H9 (cell line): ENCODE results near the gene PRSS16. TPM values are rescaled to one million over a fixed set of nuclear protein-coding genes. Genes with fewer than 3 reads are reported as not detected.
A peak's percentile ranks its signal among the peaks of the same experiment; 100 is the strongest.

Source experiments
- DNase-seq: peaks from one replicate; pipeline ENCODE4 v3.0.0-alpha.2; 2017
- H2AFZ ChIP-seq: one replicate; pipeline ENCODE4 v1.6.1; 2013; ENCODE audit warnings: mild to moderate bottlenecking, low read length, control low read depth, moderate library complexity
- H2AK5ac ChIP-seq: 2 replicates; pipeline ENCODE4 v1.6.1; 2013; ENCODE audit warnings: low read length, control low read depth, mixed read lengths; ENCODE audit not compliant: insufficient read length
- H2BK120ac ChIP-seq: one replicate; pipeline ENCODE4 v1.6.1; 2013; ENCODE audit warnings: low read depth, mild to moderate bottlenecking, low read length, control low read depth, inconsistent platforms; ENCODE audit not compliant: poor library complexity, severe bottlenecking
- H2BK12ac ChIP-seq: 2 replicates; pipeline ENCODE4 v1.6.1; 2013; ENCODE audit warnings: low read length, control low read depth, mixed read lengths, low read depth; ENCODE audit not compliant: insufficient read length
- H2BK15ac ChIP-seq: 2 replicates; pipeline ENCODE4 v1.6.1; 2013; ENCODE audit warnings: low read depth, low read length, control low read depth
- H2BK20ac ChIP-seq: one replicate; pipeline ENCODE4 v1.6.1; 2013; ENCODE audit warnings: low read depth, mild to moderate bottlenecking, low read length, control low read depth, inconsistent platforms; ENCODE audit not compliant: poor library complexity, severe bottlenecking
- H2BK5ac ChIP-seq: 2 replicates; pipeline ENCODE4 v1.6.1; 2013; ENCODE audit warnings: low read length, control low read depth, mixed read lengths; ENCODE audit not compliant: insufficient read length
- H3K14ac ChIP-seq: 2 replicates; pipeline ENCODE4 v1.6.1; 2013; ENCODE audit warnings: low read length, control low read depth; ENCODE audit not compliant: insufficient read depth
- H3K18ac ChIP-seq: 2 replicates; pipeline ENCODE4 v1.6.1; 2013; ENCODE audit warnings: low read depth, mild to moderate bottlenecking, mixed read lengths, low read length, control low read depth; ENCODE audit not compliant: insufficient read length
- H3K23ac ChIP-seq: 2 replicates; pipeline ENCODE4 v1.6.1; 2013; ENCODE audit warnings: low read length, control low read depth, mixed read lengths, low read depth; ENCODE audit not compliant: insufficient read length
- H3K23me2 ChIP-seq: 2 replicates; pipeline ENCODE4 v1.6.1; 2013; ENCODE audit warnings: low read depth, mild to moderate bottlenecking, mixed read lengths, low read length, control low read depth; ENCODE audit not compliant: insufficient read length, poor library complexity, severe bottlenecking
- H3K27ac ChIP-seq: 2 replicates; pipeline ENCODE4 v1.5.1; 2013; ENCODE audit warnings: low read length, control low read depth, mixed read lengths, low read depth; ENCODE audit not compliant: insufficient read length
- H3K27me3 ChIP-seq: 2 replicates; pipeline ENCODE4 v1.6.1; 2013; ENCODE audit warnings: low read length, control low read depth, inconsistent platforms; ENCODE audit not compliant: insufficient read depth
- H3K4ac ChIP-seq: 2 replicates; pipeline ENCODE4 v1.6.1; 2013; ENCODE audit warnings: low read depth, mild to moderate bottlenecking, control low read depth, inconsistent platforms, low read length, moderate library complexity
- H3K4me1 ChIP-seq: 2 replicates; pipeline ENCODE4 v1.6.1; 2013; ENCODE audit warnings: low read length, control low read depth, inconsistent platforms; ENCODE audit not compliant: insufficient read depth
- H3K4me2 ChIP-seq: 2 replicates; pipeline ENCODE4 v1.6.1; 2013; ENCODE audit warnings: low read length, control low read depth, mixed read lengths; ENCODE audit not compliant: insufficient read length, insufficient read depth
- H3K56ac ChIP-seq: 2 replicates; pipeline ENCODE4 v1.6.1; 2013; ENCODE audit warnings: low read depth, mild to moderate bottlenecking, mixed read lengths, low read length, control low read depth; ENCODE audit not compliant: insufficient read length
- H3K79me1 ChIP-seq: 2 replicates; pipeline ENCODE4 v1.6.1; 2013; ENCODE audit warnings: low read depth, mild to moderate bottlenecking, moderate library complexity, low read length, control low read depth, inconsistent platforms; ENCODE audit not compliant: insufficient read depth, poor library complexity, severe bottlenecking
- H3K79me2 ChIP-seq: 2 replicates; pipeline ENCODE4 v1.6.1; 2013; ENCODE audit warnings: low read length, control low read depth, inconsistent platforms; ENCODE audit not compliant: insufficient read depth
- H3K9ac ChIP-seq: 2 replicates; pipeline ENCODE4 v1.6.1; 2013; ENCODE audit warnings: low read length, control low read depth, mixed read lengths; ENCODE audit not compliant: insufficient read length; ENCODE audit errors: extremely low read depth
- H3K9me3 ChIP-seq: one replicate; pipeline ENCODE4 v1.6.1; 2013; ENCODE audit warnings: low read depth, low read length, inconsistent platforms; ENCODE audit not compliant: control insufficient read depth
- H3T11ph ChIP-seq: one replicate; pipeline ENCODE4 v1.6.1; 2013; ENCODE audit warnings: mild to moderate bottlenecking, low read length, control low read depth, inconsistent platforms
- H4K20me1 ChIP-seq: one replicate; pipeline ENCODE4 v1.6.1; 2013; ENCODE audit not compliant: control insufficient read depth, insufficient read length, insufficient read depth
- H4K5ac ChIP-seq: 2 replicates; pipeline ENCODE4 v1.6.1; 2013; ENCODE audit warnings: low read depth, mild to moderate bottlenecking, mixed read lengths, low read length, control low read depth; ENCODE audit not compliant: insufficient read length
- H4K8ac ChIP-seq: replicated peaks from 2 replicates; pipeline ENCODE4 v1.6.1; 2013; ENCODE audit warnings: low read length, control low read depth, mixed read lengths, low read depth; ENCODE audit not compliant: insufficient read length
- H4K91ac ChIP-seq: 2 replicates; pipeline ENCODE4 v1.6.1; 2013; ENCODE audit warnings: low read depth, mild to moderate bottlenecking, moderate library complexity, mixed read lengths, low read length, control low read depth; ENCODE audit not compliant: insufficient read length
- H3K27ac Mint-ChIP-seq, 3 experiments: 2 replicates in 2 of 3; 3 replicates in 1 of 3; pipeline ENCODE4 v1.8.0; 2020 to 2021; ENCODE audit warnings: mixed read lengths in 3 of 3, mild to moderate bottlenecking in 1 of 3, moderate library complexity in 1 of 3
- H3K27me3 Mint-ChIP-seq: 2 replicates; pipeline ENCODE4 v1.8.0; 2021; ENCODE audit warnings: low read depth, mild to moderate bottlenecking, moderate library complexity, mixed read lengths
- H3K36me3 Mint-ChIP-seq, 3 experiments: 2 replicates in 2 of 3; 3 replicates in 1 of 3; pipeline ENCODE4 v1.8.0; 2020 to 2021; ENCODE audit warnings: low read depth in 3 of 3, mixed read lengths in 3 of 3; ENCODE audit not compliant: insufficient read depth in 1 of 3
- H3K4me1 Mint-ChIP-seq, 2 experiments: 2 replicates each; pipeline ENCODE4 v1.8.0; 2020; ENCODE audit warnings: mixed read lengths in 2 of 2
- H3K4me3 Mint-ChIP-seq, 2 experiments: 2 replicates in 1 of 2; 3 replicates in 1 of 2; pipeline ENCODE4 v1.8.0; 2020 to 2021; ENCODE audit warnings: mild to moderate bottlenecking in 2 of 2, mixed read lengths in 2 of 2, moderate library complexity in 1 of 2
- H3K9me3 Mint-ChIP-seq, 2 experiments: 2 replicates in 1 of 2; 3 replicates in 1 of 2; pipeline ENCODE4 v1.8.0; 2020; ENCODE audit warnings: mild to moderate bottlenecking in 2 of 2, mixed read lengths in 2 of 2, moderate library complexity in 1 of 2
- CTCF ChIP-seq: fragments of 200-600 bp; sonication (generic); conservative IDR thresholded peaks from 3 replicates; pipeline ENCODE4 v1.8.0; 2021; ENCODE audit warnings: antibody characterized with exemption, mild to moderate bottlenecking
- WGBS: extraction: QIAGEN DNeasy Blood & Tissue Kit; methylation state at CpG from one replicate; pipeline ENCODE4 v1.1.7; 2013; ENCODE audit warnings: missing lambda C conversion rate, low lambda C conversion rate, mixed read lengths; ENCODE audit not compliant: insufficient read length; ENCODE audit errors: extremely low coverage; 5-methylcytosine and 5-hydroxymethylcytosine counted together
- total RNA-seq: library from RNA; stranded (reverse); gene quantifications from 2 replicates; pipeline ENCODE4 v1.2.1, GENCODE V29; 2021

The PRSS16 gene
- total RNA-seq, 1 experiment from 2014 or later = 14.8 TPM

- no peak overlapping the region for H3K4me2 ChIP-seq
- no peak overlapping the region for H3K27ac Mint-ChIP-seq
- no peak overlapping the region for H4K8ac ChIP-seq
- no peaks in the 10 kb centered on the region for H4K20me1 ChIP-seq
- no peak overlapping the region for H4K5ac ChIP-seq
- no peak overlapping the region for H2BK5ac ChIP-seq
- H3K4me1 Mint-ChIP-seq = peaks cover 2% of the 10 kb centered on the region in 2 experiments; a peak in 3 of 4 replicates
- no peaks in the 10 kb centered on the region for H3K79me1 ChIP-seq
- 0 out of 5 replicates have a peak, but pooled peaks cover 0 to 2% of the 10 kb centered on the region in 2 experiments for H3K9me3 Mint-ChIP-seq
- H3K14ac ChIP-seq = no peak overlapping the region
- H2BK20ac ChIP-seq = no peak overlapping the region
- no peak overlapping the region for H3T11ph ChIP-seq
- H3K36me3 Mint-ChIP-seq = no peaks in the 10 kb centered on the region
- H3K9me3 ChIP-seq = no peaks in the 10 kb centered on the region
- no peak overlapping the region for H3K23ac ChIP-seq
- no peaks in the 10 kb centered on the region for H3K23me2 ChIP-seq
- no peak overlapping the region for H2BK120ac ChIP-seq
- peaks cover 31% of the 10 kb centered on the region for H3K27me3 Mint-ChIP-seq
- H4K91ac ChIP-seq = no peak overlapping the region
- no peak overlapping the region for H3K18ac ChIP-seq
- no peaks in the 10 kb centered on the region; the same call in 1 of the 2 replicates for H3K27me3 ChIP-seq
- H3K27ac ChIP-seq = no peak overlapping the region
- H3K9ac ChIP-seq = no peak overlapping the region
- no peak overlapping the region for H2AFZ ChIP-seq
- TF ChIP-seq CTCF = no peak
- H3K4ac ChIP-seq = no peak overlapping the region
- H3K4me3 Mint-ChIP-seq = peak overlapping the region; percentile 25 to 36; a peak in 2 of 5 replicates
- no peak for DNase-seq
- no peak overlapping the region for H2BK15ac ChIP-seq
- no CpG with 5 or more reads among the region's 11 CpGs for WGBS
- H3K56ac ChIP-seq = no peak overlapping the region
- H2AK5ac ChIP-seq = no peak overlapping the region
- H3K4me1 ChIP-seq = no peaks in the 10 kb centered on the region
- no peak overlapping the region for H2BK12ac ChIP-seq
- H3K79me2 ChIP-seq = no peaks in the 10 kb centered on the region
Measured at GRCh38 chr6:27273783-27274182, 26.3 kb downstream of the PRSS16 start.
